Measurements from ENCODE around the gene MVK. TPM values are rescaled to one million over a fixed set of nuclear protein-coding genes. Genes with fewer than 3 reads are reported as not detected.

The MVK gene
- polyA plus RNA-seq, 4 donors = 12.5 to 22.0 (median 19.1) TPM

DNA sequence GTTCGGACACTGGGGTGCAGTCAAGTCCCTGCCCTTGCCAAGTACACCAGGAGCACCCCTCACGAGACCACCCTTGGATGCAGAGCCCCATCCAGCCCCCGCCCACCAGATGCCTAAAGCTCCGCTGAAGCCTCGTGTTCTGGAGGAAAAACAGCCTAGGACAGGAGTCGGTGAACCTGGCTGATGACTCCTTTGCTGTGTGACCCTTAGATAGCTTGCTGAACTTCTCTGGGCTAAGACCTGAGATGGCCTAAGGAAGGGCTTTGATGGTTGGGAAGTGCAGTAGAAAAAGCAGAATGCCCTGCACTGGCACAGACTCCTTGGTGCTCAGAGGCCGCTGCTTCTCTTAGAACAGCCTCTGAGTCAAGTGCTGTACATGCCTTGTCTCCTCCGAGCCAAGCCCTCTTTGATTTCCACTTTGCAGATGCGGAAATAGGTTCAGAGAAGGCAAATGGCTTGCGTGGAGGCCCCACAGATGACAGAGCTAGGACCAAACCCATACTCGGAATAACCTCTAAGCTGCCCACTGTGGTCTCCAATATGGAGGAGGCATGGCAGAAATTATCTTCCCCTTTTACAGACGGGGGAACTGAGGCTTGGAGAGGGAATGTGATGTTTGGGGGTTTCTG lies 52.3 kb downstream of the MVK start:
- DNase-seq (ENCODE audit: low read depth in 4 of 4, low spot score in 3 of 4) = no peak

DNA sequence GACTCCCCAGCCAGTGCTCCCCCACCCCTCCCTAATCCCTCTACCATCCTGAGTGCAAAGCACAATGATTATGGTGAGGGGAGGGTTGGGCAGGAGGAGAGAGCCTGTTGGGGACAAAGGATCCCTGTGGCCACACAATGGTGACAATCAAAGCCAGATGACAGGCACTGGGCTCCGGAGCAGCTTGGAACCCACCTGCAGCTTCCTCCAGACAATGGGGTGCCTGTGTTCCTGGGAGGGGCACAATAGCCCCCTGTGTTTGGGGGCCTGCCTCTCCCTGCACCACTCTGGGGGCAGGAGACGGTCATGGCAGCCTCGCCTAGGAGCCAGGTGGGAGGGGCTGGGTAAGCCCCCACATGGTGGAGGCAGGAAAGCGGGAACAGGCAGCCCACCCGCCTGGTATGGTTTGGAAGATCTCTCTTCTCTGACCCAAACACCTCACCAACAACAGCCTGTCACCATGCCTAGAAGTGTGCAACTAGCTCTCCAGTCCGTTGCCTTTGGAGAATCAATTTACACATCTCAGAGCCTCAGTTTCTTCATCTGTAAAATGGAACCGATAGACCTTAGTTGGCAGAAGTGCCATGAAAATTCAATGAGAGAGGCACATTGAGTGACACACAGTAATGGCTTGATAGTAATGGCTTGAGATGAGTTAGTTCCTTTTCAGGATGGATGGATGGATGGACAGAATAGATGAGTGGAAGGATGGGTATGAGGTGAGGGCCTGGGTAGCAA lies 53.0 kb downstream of the MVK start:
- no peak for DNase-seq (ENCODE audit: low read depth in 4 of 4, low spot score in 3 of 4)

DNA sequence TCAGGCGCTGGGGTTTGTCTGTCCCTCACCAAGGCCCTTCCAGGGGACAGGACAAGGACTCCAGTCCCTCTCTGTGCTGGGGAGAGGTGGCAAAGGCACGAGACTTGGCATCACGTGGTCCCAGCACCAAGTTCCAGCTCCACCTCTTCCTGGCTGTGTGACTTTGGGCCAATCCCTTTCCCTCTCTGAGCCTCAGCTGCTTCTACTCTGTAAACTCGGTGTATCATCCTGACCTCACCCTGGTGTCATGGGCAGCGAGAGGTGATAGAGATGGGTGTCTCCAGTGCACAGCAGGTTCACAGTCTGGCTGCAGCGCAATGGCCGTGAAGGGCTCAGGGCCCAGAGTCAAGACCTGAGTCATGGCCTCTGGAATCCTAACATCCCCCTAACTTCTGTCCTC lies 54.0 kb downstream of the MVK start:
- no peak for DNase-seq (ENCODE audit: low read depth in 4 of 4, low spot score in 3 of 4)

DNA sequence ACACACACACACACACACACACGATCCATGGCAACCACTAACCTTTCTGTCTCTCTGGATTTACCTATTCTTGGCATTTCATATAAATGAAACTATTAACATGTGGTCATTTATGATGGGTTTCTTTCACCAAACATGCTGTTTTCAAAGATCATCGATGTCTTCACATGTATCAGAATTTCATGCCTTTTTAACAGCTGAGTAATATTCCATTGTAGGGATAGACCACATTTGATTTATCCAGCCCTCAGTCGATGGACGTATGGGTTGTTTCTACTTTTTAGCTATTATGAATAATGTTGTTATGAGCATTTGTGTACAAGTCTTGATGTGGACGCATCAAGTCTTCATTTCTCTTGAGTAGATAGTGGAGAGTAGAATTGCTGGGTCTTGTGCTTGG lies 56.5 kb downstream of the MVK start:
- DNase-seq (ENCODE audit: low read depth in 4 of 4, low spot score in 3 of 4) = no peak

DNA sequence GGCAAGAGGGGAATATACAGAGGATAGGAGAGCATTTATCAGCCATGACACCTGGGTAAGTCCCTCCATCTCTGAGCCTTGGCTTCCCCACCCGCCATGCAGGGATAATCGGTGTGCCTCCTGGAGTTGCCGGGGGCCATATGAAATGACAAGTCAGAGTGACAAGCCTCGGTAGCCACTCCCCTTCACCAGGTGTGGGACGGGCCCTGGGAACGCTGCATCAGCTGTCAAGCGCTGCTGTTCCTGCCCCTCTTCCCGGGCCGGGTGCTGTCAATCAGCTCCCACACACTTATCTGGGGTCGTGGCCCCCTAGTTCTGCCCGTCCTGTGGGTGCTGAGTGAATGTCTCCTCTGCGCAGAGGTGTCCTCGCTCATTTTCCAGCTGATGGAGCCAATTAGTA lies 57.2 kb downstream of the MVK start:
- DNase-seq (ENCODE audit: low read depth in 4 of 4, low spot score in 3 of 4) = no peak

DNA sequence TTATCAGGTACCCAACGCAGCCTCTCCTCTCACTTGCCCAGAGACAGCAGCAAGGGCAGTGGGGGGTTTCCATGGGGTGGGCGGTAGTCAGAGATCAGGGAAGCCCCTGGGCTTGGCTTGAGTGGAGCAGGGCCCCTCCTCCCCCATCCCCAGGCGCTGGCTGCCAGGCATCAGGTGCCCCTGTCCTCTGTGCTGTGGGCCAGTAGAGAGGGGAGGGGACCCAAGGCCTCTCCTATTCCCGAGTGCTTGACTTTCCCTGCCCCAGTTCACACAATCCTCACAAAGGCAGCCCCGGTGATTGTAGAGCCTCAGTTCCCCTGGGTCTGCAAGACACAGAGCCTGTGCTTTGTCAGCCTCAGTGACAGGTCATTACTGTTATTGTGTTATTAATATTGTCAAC lies 57.7 kb downstream of the MVK start:
- DNase-seq (ENCODE audit: low read depth in 4 of 4, low spot score in 3 of 4) = no peak

DNA sequence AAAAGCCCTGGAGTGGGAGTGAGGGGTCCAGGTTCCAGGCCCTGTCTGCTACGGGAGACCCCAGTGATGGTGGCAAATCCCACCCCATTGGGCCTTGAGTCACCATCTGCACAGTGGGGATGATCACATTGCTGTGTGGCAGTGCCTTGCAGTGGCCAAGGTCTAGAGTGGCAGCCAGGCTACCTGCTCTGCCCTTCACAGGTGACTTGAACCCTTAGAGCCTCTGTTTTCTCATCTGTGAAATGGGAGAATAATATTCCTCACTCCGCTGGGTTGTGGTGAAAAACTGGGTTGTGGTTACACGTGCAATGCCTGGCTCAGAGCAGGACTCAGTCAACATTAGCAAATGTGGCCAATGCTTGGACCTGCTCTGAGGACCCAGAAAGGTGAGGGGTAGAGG lies 58.2 kb downstream of the MVK start:
- no peak for DNase-seq (ENCODE audit: low read depth in 4 of 4, low spot score in 3 of 4)

DNA sequence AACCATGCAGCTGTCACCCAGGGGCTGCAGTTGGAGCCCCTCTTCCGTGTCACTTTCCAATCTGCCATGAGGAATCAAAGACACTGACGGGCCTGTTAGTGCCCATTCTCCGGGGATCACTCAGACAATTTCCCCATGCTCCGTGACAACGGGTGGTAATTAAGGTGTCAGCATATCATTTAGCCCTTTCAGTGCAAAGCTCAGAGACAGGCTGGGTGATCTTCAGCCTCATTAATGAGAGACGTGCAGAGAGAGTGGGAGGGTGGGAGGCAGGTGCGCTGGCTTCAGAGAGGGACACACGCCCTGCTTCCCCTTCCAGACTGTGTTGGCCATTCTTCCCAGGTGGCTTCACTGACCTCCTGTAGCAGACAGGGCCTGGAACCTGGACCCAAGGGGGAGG lies 58.7 kb downstream of the MVK start:
- DNase-seq (ENCODE audit: low read depth in 4 of 4, low spot score in 3 of 4) = no peak

DNA sequence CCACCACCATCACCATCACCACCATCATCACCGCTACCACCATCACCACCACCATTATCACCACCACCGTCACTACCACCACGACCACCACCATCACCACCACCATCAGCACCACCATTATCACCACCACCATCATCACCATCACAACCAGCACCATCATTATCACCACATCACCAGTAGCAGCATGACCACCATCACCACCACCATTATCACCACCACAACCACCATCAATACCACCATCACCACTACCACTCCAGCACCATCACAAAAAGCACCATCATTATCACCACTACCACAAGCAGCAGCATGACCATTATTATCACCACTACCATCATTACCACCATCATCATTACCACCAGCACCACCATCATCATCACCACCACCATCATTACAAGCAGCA lies 62.1 kb downstream of the MVK start:
- DNase-seq (ENCODE audit: low read depth in 4 of 4, low spot score in 3 of 4) = no peak

DNA sequence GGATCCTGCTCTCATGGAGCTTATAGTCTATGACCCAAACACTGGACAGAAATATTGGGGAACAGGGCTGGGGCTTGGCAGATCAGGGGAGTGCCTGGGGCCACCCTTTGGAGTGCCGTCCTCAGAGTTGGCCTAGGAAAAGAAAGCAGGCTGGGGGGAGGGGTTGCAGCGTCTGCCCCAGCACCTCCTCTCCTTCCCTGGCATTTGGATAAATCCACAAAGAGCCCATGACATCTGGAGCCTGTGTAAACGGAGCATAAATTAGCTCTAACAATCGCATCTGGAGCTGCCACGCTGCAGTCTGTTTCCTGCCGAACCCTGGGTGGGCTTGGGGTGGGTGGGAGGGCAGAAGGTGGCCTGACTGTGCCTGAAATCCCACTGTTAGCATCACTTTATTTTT lies 63.8 kb downstream of the MVK start:
- DNase-seq (ENCODE audit: low read depth in 4 of 4, low spot score in 3 of 4) = no peak

DNA sequence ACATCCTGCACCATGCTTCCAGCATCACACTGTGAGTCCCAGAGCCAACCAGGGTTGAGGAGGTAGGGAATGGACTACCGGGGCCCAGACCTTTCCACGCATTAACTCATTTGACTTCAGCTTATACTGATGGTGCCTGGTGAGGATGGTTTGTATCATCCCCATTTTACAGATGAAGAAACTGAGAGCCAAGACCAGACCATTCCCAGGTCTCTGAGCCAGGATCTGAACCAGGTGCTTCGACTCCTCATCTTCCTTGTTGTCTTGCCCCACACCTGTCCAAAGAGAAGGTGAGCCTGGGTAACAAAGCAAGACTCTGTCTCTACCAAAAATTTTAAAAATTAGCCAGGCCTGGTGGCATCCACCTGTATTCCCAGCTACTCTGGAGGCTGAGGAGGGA lies 64.4 kb downstream of the MVK start:
- no peak for DNase-seq (ENCODE audit: low read depth in 4 of 4, low spot score in 3 of 4)

DNA sequence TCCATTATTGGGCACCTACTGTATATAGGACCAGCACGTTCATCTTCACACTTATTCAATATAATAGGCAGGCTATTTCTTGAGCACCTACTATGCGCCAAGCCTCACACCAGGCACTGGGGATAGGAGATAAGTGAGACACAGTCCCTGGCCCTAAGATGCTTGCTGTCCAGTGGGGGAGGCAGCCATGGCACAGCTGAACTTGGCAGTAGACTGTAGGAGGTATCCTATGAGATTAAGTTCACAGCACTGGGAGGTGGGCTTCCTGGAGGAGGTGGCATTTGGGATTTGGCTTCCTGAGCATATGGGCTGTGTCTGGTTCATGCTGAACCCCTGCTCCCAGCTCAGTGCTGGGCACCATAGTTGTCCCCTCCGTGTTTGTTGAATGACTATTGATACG lies 65.1 kb downstream of the MVK start:
- no peak for DNase-seq (ENCODE audit: low read depth in 4 of 4, low spot score in 3 of 4)

DNA sequence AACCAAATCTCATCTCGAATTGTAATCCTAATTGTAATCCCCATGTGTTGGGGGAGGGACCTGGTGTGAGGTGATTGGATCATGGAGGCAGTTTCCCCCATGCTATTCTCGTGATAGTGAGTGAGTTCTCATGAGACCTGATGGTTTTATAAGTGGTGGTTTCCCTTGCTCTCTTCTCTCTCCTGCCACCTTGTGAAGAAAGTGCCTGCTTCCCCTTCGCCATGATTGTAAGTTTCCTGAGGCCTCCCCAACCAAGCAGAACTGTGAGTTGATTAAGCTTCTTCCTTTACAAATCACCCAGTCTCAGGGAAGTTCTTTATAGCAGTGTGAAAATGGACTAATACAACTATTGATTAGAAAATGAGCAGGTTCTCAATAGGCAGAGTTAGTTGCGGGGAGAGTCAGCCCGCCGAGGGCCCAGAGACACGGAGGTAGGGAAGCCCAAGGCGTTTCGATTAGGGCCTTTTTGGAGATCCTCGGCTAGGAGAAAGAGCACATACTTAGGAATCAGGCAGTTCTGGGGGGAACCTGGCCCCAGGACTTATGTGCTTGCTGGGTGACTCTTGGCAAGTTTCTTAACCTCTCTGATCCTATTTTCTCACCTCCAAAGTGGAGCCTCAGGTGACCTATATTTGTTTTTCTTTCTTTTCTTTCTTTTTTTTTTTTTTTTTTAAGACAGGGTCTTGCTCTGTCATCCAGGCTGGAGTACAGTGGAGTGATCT lies 65.7 kb downstream of the MVK start:
- no peak for DNase-seq (ENCODE audit: low read depth in 4 of 4, low spot score in 3 of 4)

DNA sequence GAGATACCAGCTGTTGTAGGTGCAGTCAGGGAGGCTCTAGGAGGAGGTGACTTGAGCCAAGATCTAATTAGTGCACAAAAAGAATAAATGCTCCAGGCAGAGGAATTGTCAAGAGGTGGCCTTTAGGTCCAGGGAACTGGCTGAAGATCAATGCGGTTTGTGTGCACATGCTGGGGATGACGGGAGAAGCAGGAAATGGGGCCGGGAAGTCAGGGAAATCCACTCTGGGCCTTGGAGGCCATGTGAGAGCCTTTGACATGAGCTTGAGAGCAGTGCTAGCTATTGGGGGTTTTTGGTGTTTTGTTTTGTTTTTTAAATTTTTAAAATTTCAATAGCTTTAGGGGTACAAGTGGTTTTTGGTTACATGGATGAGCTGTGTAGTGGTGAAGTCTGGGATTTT lies 67.4 kb downstream of the MVK start:
- DNase-seq (ENCODE audit: low read depth in 4 of 4, low spot score in 3 of 4) = no peak

DNA sequence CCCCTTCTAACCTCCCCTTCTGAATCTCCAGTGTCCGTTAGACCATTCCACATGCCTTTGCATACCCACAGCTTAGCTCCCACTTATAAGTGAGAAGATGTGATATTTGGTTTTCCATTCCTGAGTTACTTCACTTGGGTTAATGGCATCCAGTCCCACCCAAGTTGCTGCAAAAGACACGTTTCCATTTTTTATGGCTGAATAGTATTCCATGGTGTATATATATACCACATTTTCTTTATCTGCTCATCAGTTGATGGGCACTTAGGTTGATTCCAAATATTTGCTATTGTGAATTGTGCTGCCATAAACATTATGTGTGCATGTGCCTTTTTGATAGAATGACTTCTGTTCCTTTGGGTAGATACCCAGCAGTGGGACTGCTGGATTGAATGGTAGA lies 67.8 kb downstream of the MVK start:
- DNase-seq (ENCODE audit: low read depth in 4 of 4, low spot score in 3 of 4) = no peak

DNA sequence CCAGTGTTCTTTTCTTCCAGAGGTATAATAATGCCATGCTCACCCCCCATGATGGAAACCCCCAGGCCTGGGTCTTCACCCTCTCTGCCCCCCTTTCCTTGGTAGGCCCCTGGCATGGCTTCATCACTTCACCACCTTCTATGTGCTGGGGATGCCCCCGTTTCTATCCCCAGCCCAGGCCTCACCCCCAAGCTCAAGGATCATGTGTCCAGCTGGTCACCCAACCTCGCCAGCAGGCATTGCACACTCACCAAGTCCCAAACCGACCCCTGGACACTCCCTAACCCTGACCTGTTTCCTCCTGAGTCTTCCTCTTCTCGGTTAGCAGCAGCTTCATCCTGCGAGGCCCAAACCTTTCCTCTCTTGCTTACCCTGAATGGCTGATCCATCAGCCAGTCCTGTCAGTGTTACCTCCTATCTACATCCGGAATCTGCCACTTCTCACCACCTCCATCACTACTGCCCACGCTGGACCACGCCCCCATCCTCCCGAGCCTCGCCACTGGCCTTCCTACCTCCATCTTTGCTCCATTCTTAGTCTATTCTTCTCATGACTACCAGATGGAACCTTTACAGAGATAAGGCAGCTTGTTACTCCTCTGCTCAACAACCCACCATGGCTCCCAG lies 69.0 kb downstream of the MVK start:
- DNase-seq (ENCODE audit: low read depth in 4 of 4, low spot score in 3 of 4) = no peak

DNA sequence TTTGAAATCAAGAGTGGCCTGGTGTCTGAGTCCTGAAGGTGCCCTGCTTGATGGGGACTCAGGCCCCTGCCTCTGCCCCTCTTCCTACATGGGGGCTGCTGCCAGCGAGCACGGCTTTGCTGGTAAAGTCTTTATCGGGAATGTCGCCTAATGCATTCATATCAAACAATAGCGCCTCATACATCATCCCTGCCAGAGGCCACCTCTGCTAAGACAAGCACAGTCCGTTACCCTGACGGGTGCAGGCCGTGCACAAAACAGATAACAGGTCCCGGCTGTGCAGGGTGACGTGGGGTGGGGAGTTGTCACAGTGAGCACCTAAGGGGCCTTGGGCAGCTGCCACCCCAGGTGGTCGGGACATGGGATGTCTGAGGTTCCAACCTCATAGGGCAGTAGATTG lies 71.6 kb downstream of the MVK start:
- no peak for DNase-seq (ENCODE audit: low read depth in 4 of 4, low spot score in 3 of 4)

DNA sequence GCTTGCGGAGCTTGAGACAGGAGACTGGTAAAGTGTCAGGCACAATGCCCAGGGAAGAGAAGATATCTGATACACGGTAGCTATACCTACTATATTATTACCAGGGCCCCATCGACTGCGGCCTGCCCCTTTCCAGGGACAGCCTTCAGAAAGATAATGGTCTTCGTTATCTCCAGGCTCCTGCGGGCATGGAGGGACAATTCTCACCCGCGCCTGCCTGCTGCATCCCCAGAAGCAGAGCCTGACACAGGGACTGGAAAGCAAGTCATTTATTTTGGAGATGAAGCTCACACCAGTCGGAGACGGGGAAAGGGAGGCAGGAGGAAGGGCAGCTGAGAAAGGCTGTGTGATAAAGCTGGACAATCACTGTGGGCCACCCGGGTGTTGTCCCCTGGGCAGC lies 72.1 kb downstream of the MVK start:
- DNase-seq (ENCODE audit: low read depth in 4 of 4, low spot score in 3 of 4) = no peak
